ENCODE measurements around the gene SPEG.

DNA sequence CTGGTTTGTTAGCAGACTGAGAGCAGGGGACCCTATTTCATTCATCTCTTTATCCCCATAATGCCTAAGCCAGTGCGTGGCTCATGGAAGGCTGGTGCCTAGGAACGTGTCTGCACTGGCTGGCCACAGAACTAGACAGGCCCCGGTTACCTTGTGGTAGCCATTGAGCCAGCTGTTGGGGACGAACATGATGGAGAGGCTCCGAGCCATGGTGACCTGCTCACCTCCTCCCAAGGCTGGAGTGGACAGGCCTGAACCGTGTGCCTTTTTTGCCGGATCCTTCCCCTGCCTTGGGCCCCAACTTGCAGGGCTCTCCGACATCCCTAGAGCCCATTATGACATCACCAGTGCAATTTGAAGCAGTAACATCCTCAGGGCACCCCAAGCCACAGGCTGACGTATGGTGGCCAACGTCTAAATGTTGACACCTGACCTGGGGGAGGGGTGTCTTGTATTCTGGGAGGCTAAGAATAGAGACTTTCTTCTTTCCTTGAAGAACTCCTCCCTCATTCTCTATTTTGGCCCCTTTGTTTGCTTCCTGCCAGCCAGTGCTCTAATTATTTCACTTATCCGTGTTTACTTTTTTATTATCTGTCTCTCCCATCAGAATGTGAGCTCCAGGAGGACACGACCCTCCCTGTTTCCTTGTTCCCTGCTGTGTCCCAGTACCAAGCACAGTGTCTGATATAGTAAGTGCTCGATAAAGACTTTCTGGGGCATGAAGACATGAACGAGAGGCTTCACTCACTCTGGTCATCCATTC, 34.7 kb upstream of the SPEG start:
- TF ChIP-seq, protein P1, sequence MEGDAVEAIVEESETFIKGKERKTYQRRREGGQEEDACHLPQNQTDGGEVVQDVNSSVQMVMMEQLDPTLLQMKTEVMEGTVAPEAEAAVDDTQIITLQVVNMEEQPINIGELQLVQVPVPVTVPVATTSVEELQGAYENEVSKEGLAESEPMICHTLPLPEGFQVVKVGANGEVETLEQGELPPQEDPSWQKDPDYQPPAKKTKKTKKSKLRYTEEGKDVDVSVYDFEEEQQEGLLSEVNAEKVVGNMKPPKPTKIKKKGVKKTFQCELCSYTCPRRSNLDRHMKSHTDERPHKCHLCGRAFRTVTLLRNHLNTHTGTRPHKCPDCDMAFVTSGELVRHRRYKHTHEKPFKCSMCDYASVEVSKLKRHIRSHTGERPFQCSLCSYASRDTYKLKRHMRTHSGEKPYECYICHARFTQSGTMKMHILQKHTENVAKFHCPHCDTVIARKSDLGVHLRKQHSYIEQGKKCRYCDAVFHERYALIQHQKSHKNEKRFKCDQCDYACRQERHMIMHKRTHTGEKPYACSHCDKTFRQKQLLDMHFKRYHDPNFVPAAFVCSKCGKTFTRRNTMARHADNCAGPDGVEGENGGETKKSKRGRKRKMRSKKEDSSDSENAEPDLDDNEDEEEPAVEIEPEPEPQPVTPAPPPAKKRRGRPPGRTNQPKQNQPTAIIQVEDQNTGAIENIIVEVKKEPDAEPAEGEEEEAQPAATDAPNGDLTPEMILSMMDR (conservative IDR thresholded peaks at IDR 0.05), result no peak
- no peak for TF ChIP-seq ZFX (IDR thresholded peaks at IDR 0.05)

All from C4-2B (cell line).